PC-3 (cell line): ENCODE data around the gene EXOC2.

Experiments used
- EZH2 ChIP-seq: fragments of 300-600 bp; sonication (generic); IDR thresholded peaks from one replicate; pipeline ENCODE4 v1.6.1; 2017; ENCODE audit warnings: antibody characterized with exemption, mild to moderate bottlenecking, low read length; ENCODE audit not compliant: unreplicated experiment
- EZH2phosphoT487 ChIP-seq: fragments of 300-600 bp; sonication (generic); IDR thresholded peaks from 2 replicates; pipeline ENCODE4 v1.6.1; 2018; ENCODE audit warnings: mild to moderate bottlenecking, antibody characterized with exemption, low read length, borderline replicate concordance
- TF ChIP-seq, protein P1 (sequence below): fragments of 300-600 bp; sonication (generic); conservative IDR thresholded peaks from 2 replicates; pipeline ENCODE4 v1.5.1; 2017; ENCODE audit warnings: antibody characterized with exemption, low read depth, mild to moderate bottlenecking, low read length

DNA sequence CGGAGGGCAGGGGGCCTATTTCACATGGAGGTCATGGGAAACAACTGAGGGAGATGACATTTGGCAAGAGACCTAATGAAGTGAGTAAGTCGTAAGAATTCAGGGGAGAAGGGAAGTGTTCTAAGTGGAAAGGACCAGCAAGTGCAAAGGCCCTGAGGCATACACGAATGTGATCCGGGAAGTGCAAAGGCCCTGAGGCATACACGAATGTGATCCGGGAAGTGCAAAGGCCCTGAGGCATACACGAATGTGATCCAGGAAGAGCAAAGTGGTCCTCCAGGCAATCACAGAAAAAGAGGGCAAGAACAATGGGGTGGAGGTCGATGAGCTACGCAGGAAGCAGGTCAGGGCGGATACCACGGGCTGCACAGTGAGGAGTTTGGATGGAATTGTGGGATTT, 24.2 kb upstream of the EXOC2 start:
- TF ChIP-seq, protein P1, sequence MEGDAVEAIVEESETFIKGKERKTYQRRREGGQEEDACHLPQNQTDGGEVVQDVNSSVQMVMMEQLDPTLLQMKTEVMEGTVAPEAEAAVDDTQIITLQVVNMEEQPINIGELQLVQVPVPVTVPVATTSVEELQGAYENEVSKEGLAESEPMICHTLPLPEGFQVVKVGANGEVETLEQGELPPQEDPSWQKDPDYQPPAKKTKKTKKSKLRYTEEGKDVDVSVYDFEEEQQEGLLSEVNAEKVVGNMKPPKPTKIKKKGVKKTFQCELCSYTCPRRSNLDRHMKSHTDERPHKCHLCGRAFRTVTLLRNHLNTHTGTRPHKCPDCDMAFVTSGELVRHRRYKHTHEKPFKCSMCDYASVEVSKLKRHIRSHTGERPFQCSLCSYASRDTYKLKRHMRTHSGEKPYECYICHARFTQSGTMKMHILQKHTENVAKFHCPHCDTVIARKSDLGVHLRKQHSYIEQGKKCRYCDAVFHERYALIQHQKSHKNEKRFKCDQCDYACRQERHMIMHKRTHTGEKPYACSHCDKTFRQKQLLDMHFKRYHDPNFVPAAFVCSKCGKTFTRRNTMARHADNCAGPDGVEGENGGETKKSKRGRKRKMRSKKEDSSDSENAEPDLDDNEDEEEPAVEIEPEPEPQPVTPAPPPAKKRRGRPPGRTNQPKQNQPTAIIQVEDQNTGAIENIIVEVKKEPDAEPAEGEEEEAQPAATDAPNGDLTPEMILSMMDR, result no peak
- TF ChIP-seq EZH2 (no peak), EZH2phosphoT487 (no peak)
